A673 (cell line): ENCODE data around the gene SH3RF1. TPM values are rescaled to one million over a fixed set of nuclear protein-coding genes. Genes with fewer than 3 reads are reported as not detected.

Experiments used
- BruUV-seq: library from RNA; stranded (reverse); fragments of 400-500 nt; replicated peaks from 2 replicates; lab custom pipeline; 2021; lab: Mats Ljungman, UMichigan
- CTCF ChIA-PET: fragments of 300-600 bp; sonication (Branson Sonifier 250); formaldehyde crosslinking; loops from one replicate; lab custom pipeline; 2022; ENCODE audit warnings: antibody characterized with exemption; lab: Charles Lee
- POLR2A ChIA-PET: fragments of 300-600 bp; sonication (Branson Sonifier 250); formaldehyde crosslinking; loops from one replicate; lab custom pipeline; 2022; ENCODE audit warnings: antibody characterized with exemption; ENCODE audit not compliant: low non-redundant PET; lab: Charles Lee
- DNase-seq: peaks from one replicate; pipeline ENCODE4 v3.0.0-alpha.2; 2015; ENCODE audit warnings: low spot score
- H3K27ac ChIP-seq: fragments of 200-600 bp; sonication (generic); 2 replicates; pipeline ENCODE4 v1.5.1; 2016; ENCODE audit warnings: mixed run types, low read depth, mild to moderate bottlenecking, mixed read lengths, antibody characterized with exemption, low read length; ENCODE audit not compliant: poor library complexity, severe bottlenecking
- H3K27me3 ChIP-seq: fragments of 200-600 bp; sonication (generic); replicated peaks from 2 replicates; pipeline ENCODE4 v1.6.1; 2017; ENCODE audit warnings: mixed run types, low read depth, mild to moderate bottlenecking, mixed read lengths, antibody characterized with exemption, low read length; ENCODE audit not compliant: insufficient read depth, poor library complexity
- H3K36me3 ChIP-seq: fragments of 200-600 bp; sonication (generic); 2 replicates; pipeline ENCODE4 v1.6.1; 2016; ENCODE audit warnings: mixed run types, mild to moderate bottlenecking, mixed read lengths, antibody characterized with exemption, low read length; ENCODE audit not compliant: insufficient read depth, poor library complexity, severe bottlenecking
- H3K4me1 ChIP-seq: fragments of 200-600 bp; sonication (generic); 2 replicates; pipeline ENCODE4 v1.6.1; 2017; ENCODE audit warnings: mixed run types, mild to moderate bottlenecking, mixed read lengths, antibody characterized with exemption, low read length; ENCODE audit not compliant: insufficient read depth, poor library complexity, severe bottlenecking
- H3K4me3 ChIP-seq: fragments of 200-600 bp; sonication (generic); 2 replicates; pipeline ENCODE4 v1.5.1; 2016; ENCODE audit warnings: low read depth, mixed run types, mild to moderate bottlenecking, mixed read lengths, low read length; ENCODE audit not compliant: poor library complexity, severe bottlenecking
- H3K9me3 ChIP-seq: fragments of 200-600 bp; sonication (generic); 2 replicates; pipeline ENCODE4 v1.6.1; 2016; ENCODE audit warnings: mixed run types, low read depth, mild to moderate bottlenecking, mixed read lengths, antibody characterized with exemption, low read length; ENCODE audit not compliant: poor library complexity, severe bottlenecking
- EZH2 ChIP-seq: fragments of 200-600 bp; sonication (generic); IDR thresholded peaks from 2 replicates; pipeline ENCODE4 v1.6.1; 2017; ENCODE audit warnings: borderline replicate concordance, low read depth, mild to moderate bottlenecking, mixed read lengths, antibody characterized with exemption, low read length; ENCODE audit not compliant: poor library complexity, severe bottlenecking
- intact Hi-C: fragments of 100-400 bp; cut with micrococcal nuclease; formaldehyde crosslinking; loops from one replicate; pipeline ENCODE4 v1.10.0; 2022; ENCODE audit not compliant: unreplicated experiment
- total RNA-seq: library from RNA; stranded (reverse); gene quantifications from 2 replicates; pipeline ENCODE4 v1.2.3, GENCODE V29; 2021
- TF ChIP-seq, protein P1 (sequence below): fragments of 300-800, 200-600 bp; sonication (generic); conservative IDR thresholded peaks from 2 replicates; pipeline ENCODE4 v1.5.1; 2017; ENCODE audit warnings: low read depth, mild to moderate bottlenecking, antibody characterized with exemption, low read length, moderate library complexity, mixed read lengths

The SH3RF1 gene
- total RNA-seq, 1 experiment from 2014 or later, result 15.3 TPM

GRCh38 chr4:169158046-169158445 is 112.7 kb downstream of the SH3RF1 start:
- peaks cover 20% of the 10 kb centered on the region for H3K4me1 ChIP-seq
- TF ChIP-seq EZH2, result no peak
- TF ChIP-seq, protein P1, sequence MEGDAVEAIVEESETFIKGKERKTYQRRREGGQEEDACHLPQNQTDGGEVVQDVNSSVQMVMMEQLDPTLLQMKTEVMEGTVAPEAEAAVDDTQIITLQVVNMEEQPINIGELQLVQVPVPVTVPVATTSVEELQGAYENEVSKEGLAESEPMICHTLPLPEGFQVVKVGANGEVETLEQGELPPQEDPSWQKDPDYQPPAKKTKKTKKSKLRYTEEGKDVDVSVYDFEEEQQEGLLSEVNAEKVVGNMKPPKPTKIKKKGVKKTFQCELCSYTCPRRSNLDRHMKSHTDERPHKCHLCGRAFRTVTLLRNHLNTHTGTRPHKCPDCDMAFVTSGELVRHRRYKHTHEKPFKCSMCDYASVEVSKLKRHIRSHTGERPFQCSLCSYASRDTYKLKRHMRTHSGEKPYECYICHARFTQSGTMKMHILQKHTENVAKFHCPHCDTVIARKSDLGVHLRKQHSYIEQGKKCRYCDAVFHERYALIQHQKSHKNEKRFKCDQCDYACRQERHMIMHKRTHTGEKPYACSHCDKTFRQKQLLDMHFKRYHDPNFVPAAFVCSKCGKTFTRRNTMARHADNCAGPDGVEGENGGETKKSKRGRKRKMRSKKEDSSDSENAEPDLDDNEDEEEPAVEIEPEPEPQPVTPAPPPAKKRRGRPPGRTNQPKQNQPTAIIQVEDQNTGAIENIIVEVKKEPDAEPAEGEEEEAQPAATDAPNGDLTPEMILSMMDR, result no peak
- ChIA-PET CTCF (no interaction called here), POLR2A (no interaction called here)
- H3K4me3 ChIP-seq, result no peak overlapping the region
- no peak overlapping the region for H3K27ac ChIP-seq
- H3K9me3 ChIP-seq, result no peaks in the 10 kb centered on the region
- no TSS peak for BruUV-seq
- no peak for DNase-seq
- intact Hi-C loops, result no loop called here
- H3K27me3 ChIP-seq, result no peaks in the 10 kb centered on the region
- H3K36me3 ChIP-seq, result no peaks in the 10 kb centered on the region

- no TSS peak for BruUV-seq
- intact Hi-C loops, result no loop called here
Measured at GRCh38 chr4:169156392-169156791, 114.4 kb downstream of the SH3RF1 start.

DNA sequence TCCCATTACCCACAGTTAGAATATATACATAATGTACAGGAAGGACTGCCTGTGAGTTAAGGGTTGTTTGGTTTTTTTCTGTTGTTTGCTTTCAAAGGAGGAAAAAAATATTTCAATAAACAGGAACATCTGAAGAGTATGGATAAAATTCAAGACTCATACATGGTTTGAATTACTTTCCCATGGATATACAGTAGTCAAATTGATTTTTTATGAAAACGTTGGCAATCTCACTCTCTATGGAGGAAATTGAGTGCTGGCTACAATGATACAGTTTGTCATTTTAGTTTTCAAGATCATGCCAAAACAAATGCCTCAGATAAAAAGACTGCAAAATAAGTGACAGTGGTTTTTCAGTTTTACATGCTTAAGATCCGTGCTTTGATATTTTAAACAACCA is 116.6 kb downstream of the SH3RF1 start:
- POLR2A ChIA-PET, result no interaction called here
- H3K36me3 ChIP-seq, result no peaks in the 10 kb centered on the region
- DNase-seq, result no peak
- no peak overlapping the region for H3K27ac ChIP-seq
- intact Hi-C loops, result no loop called here
- no TSS peak for BruUV-seq
- CTCF ChIA-PET, result no interaction called here
- H3K9me3 ChIP-seq, result no peaks in the 10 kb centered on the region
- peaks cover 2% of the 10 kb centered on the region for H3K4me1 ChIP-seq
- no peak overlapping the region for H3K4me3 ChIP-seq
- no peaks in the 10 kb centered on the region for H3K27me3 ChIP-seq
- TF ChIP-seq EZH2, result no peak

More at GRCh38 chr4:169156392-169156791, 114.4 kb downstream of the SH3RF1 start:
- ChIA-PET CTCF (no interaction called here), POLR2A (no interaction called here)
- Histone ChIP-seq H3K4me1 (peaks cover 20% of the 10 kb centered on the region), H3K9me3 (no peaks in the 10 kb centered on the region), H3K36me3 (no peaks in the 10 kb centered on the region), H3K4me3 (no peak overlapping the region), H3K27me3 (no peaks in the 10 kb centered on the region), H3K27ac (no peak overlapping the region)
- TF ChIP-seq EZH2, result no peak
- TF ChIP-seq, protein P1, result no peak
- DNase-seq, result no peak

GRCh38 chr4:169153481-169154087 is 117.2 kb downstream of the SH3RF1 start:
- H3K27me3 ChIP-seq, result no peaks in the 10 kb centered on the region
- POLR2A ChIA-PET, result no interaction called here
- CTCF ChIA-PET, result no interaction called here
- no TSS peak for BruUV-seq
- intact Hi-C loops, result no loop called here
- H3K27ac ChIP-seq, result no peak overlapping the region
- no peak overlapping the region for H3K4me3 ChIP-seq
- no peaks in the 10 kb centered on the region for H3K9me3 ChIP-seq
- H3K36me3 ChIP-seq, result no peaks in the 10 kb centered on the region
- H3K4me1 ChIP-seq, result no peaks in the 10 kb centered on the region
- DNase-seq, result no peak
- TF ChIP-seq, protein P1, result no peak
- TF ChIP-seq EZH2, result no peak
